Retinal pigment epithelial cell (primary cell): ENCODE measurements around the gene PSMA2.

Experiments used
- DNase-seq: peaks from one replicate; pipeline ENCODE4 v3.0.0-alpha.2; 2010; ENCODE audit warnings: low read depth
- H3K4me3 ChIP-seq: 2 replicates; pipeline ENCODE4 v1.5.1; 2011; ENCODE audit warnings: mild to moderate bottlenecking, low read length, control low read depth, moderate library complexity
- CTCF ChIP-seq: conservative IDR thresholded peaks from 2 replicates; pipeline ENCODE4 v1.5.1; 2011; ENCODE audit warnings: low read depth, low read length, control low read depth, inconsistent platforms

The PSMA2 gene

GRCh38 chr7:42959549-42959948 is 27.6 kb upstream of the PSMA2 start:
- no peak overlapping the region for H3K4me3 ChIP-seq
- no peak for DNase-seq
- TF ChIP-seq CTCF: no peak

DNA sequence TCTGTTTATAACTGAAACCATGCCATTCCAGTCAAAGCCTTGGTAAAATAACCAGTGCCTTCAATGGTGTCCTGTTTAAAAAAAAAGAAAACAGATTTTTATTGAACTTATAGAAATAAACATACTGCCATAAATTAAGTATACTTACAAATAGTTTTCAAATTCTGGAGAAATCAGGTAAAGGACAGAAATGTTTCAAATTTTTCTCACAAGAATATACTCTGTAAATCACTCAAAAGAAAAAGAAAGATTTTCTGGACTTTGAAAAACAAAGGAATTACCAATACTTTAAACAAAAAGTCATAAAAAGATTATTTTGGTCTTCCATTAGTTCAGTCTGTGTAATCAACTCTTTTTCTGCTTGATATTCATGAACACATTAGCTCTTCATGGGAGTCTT is 24.1 kb upstream of the PSMA2 start:
- DNase-seq: no peak
- no peak for TF ChIP-seq CTCF
- no peak overlapping the region for H3K4me3 ChIP-seq

- TF ChIP-seq CTCF: no peak
- no peak overlapping the region for H3K4me3 ChIP-seq
- no peak for DNase-seq
Observed at GRCh38 chr7:42953994-42954393, 22.0 kb upstream of the PSMA2 start.

DNA sequence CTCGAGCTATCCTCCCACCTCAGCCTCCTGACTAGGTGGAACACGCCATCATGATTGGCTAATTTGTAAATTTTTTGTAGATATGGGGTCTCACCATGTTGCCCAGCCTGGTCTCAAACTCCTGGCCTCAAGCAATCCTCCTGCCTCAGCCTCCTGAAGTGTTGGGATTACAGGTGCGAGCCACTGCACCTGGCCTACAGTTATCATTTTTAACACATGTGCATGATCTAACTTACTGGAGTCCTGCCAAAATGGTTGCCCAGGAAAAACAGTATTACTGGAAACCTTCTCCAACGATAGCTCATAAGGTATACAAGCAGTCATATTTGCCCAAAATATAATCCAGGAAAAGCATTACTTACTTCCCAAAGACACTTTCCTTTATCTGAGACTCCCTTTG is 20.4 kb upstream of the PSMA2 start:
- H3K4me3 ChIP-seq: no peak overlapping the region
- no peak for DNase-seq
- no peak for TF ChIP-seq CTCF

DNA sequence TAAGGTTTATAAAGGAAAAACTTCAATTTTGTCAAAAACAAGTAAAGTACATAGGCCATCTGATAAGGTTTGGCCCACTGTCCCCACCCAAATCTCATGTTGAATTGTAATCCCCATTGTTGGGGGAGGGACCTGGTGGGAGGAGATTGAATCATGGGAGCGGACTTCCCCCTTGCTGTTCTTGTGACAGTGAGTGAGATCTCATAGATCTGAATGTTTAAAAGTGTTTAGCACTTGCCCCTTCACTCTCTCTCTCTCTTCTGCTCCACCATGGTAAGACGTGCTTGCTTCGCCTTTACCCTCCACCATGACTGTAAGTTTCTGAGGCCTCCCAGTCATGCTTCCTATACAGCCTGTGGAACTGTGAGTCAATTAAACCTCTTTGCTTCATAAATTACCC is 18.4 kb upstream of the PSMA2 start:
- no peak for TF ChIP-seq CTCF
- no peak for DNase-seq
- H3K4me3 ChIP-seq: no peak overlapping the region

DNA sequence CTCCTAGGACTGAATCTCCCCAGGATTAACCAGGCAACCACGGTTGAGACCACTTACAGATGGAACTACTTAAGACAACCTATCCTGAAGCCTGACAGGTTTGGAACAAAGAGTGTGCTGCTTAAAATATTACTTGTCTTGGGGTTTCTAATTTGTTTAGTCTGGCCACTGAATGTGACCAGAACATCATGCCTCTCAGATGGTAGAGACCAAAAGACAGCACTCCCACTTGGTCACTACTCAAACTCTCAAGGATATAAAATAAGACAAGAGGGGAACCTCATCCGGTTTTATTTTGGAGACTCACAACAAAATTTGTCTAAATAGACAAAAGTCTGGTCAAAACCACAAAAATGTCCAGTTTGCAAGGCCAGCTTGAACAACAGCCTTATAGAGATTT is 15.5 kb upstream of the PSMA2 start:
- TF ChIP-seq CTCF: no peak
- H3K4me3 ChIP-seq: no peak overlapping the region

GRCh38 chr7:42946627-42946950 is 14.6 kb upstream of the PSMA2 start:
- no peak overlapping the region for H3K4me3 ChIP-seq
- no peak for DNase-seq
- no peak for TF ChIP-seq CTCF

More for the DNA sequence above, 15.5 kb upstream of the PSMA2 start:
- DNase-seq: no peak
